ENCODE results near the gene CRK. TPM values are rescaled to one million over a fixed set of nuclear protein-coding genes. Genes with fewer than 3 reads are reported as not detected.

CRK gene
- total and polyA plus RNA-seq, 11 donors = 17.0 to 49.0 (median 42.2) TPM

DNA sequence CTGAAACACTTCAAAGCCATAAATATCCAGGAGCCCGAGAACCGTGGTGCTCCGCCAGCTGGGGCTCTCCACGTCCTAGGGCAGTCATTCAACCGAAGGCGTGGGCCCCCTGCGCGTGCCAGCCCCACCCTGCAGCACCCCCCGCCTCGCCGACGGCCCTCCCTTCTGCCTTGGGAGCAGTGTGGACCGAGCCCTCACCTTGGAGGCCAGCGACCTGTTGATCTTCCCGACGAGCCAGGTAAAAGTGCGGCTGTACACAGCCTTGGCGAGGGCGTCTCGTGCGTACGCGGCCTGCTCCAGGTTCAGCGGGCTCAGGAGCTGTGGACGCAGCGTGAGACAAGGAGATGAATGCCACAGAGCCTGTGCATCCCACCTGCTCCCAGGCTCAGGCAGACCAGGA, 22.4 kb upstream of the CRK start:
- H3K36me3 ChIP-seq = peaks cover 0 to 97% (median 92%) of the 10 kb centered on the region in 9 donors
- no peak for DNase-seq
- H3K4me1 ChIP-seq = peaks cover 0 to 41% (median 7%) of the 10 kb centered on the region in 12 donors
- WGBS, 4 donors = 85 to 92% (median 91%) methylated on average over 18 to 26 of the region's 26 CpGs
- no peak for ATAC-seq
- no peaks in the 10 kb centered on the region for H3K9me3 ChIP-seq
- no peaks in the 10 kb centered on the region for H3K27me3 ChIP-seq
- no peak overlapping the region for H3K27ac ChIP-seq
- no peak for TF ChIP-seq POLR2A (IDR thresholded peaks at IDR 0.05)
- TF ChIP-seq, protein P1, sequence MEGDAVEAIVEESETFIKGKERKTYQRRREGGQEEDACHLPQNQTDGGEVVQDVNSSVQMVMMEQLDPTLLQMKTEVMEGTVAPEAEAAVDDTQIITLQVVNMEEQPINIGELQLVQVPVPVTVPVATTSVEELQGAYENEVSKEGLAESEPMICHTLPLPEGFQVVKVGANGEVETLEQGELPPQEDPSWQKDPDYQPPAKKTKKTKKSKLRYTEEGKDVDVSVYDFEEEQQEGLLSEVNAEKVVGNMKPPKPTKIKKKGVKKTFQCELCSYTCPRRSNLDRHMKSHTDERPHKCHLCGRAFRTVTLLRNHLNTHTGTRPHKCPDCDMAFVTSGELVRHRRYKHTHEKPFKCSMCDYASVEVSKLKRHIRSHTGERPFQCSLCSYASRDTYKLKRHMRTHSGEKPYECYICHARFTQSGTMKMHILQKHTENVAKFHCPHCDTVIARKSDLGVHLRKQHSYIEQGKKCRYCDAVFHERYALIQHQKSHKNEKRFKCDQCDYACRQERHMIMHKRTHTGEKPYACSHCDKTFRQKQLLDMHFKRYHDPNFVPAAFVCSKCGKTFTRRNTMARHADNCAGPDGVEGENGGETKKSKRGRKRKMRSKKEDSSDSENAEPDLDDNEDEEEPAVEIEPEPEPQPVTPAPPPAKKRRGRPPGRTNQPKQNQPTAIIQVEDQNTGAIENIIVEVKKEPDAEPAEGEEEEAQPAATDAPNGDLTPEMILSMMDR (IDR thresholded peaks at IDR 0.05) = no peak
- no peak overlapping the region for H3K4me3 ChIP-seq
- intact Hi-C loops (cut with DNase I) = no loop called here

GRCh38 chr17:1475321-1475854, 19.4 kb upstream of the CRK start:
- Histone ChIP-seq H3K27me3 (no peaks in the 10 kb centered on the region), H3K4me3 (no peak overlapping the region), H3K36me3 (peaks cover 0 to 100% (median 97%) of the 10 kb centered on the region in 9 donors), H3K4me1 (peaks cover 0 to 23% (median 2%) of the 10 kb centered on the region in 12 donors), H3K27ac (peak overlapping the region in 5 of 12 donors; percentile 8 to 27 (median 19)), H3K9me3 (no peaks in the 10 kb centered on the region)
- intact Hi-C loops (cut with DNase I) = no loop called here
- TF ChIP-seq, protein P1 (IDR thresholded peaks at IDR 0.05) = no peak
- no peak for TF ChIP-seq POLR2A (IDR thresholded peaks at IDR 0.05)
- DNase-seq (no peak), ATAC-seq (no peak)
- WGBS, 4 donors = 77 to 81% (median 80%) methylated on average over 11 to 15 of the region's 15 CpGs

- Histone ChIP-seq H3K4me3 (no peak overlapping the region), H3K4me1 (peaks cover 0 to 23% (median 2%) of the 10 kb centered on the region in 12 donors), H3K36me3 (peaks cover 0 to 100% (median 97%) of the 10 kb centered on the region in 9 donors), H3K27ac (peak overlapping the region in 5 of 12 donors; percentile 19 to 34 (median 23)), H3K9me3 (no peaks in the 10 kb centered on the region), H3K27me3 (no peaks in the 10 kb centered on the region)
- WGBS, 4 donors = 72 to 81% (median 76%) methylated on average over 30 to 31 of the region's 31 CpGs
- DNase-seq (no peak), ATAC-seq (peak in 1 of 4 donors; percentile 43)
- intact Hi-C loops (cut with DNase I) = no loop called here
- TF ChIP-seq POLR2A (IDR thresholded peaks at IDR 0.05) = no peak
- TF ChIP-seq, protein P1 (IDR thresholded peaks at IDR 0.05) = no peak
Measured at GRCh38 chr17:1474402-1475189, 18.6 kb upstream of the CRK start.

DNA sequence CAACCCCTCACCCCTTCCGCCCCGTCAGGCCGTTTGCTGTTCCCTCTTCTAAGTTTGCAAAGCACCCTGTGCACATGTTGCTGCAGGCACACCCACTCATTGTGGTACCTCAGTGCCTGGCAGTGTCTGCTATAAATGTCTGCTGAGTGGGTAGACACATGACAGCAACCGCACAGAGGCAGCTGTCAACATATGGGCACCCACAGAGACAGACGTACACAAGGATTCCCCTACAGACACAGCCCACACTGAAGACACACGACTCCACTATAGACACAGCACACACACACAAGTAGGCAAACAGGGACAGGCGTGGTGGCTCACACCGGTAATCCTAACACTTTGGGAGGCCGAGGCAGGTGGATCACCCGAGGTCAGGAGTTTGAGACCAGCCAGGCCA, 17.8 kb upstream of the CRK start:
- peaks cover 0 to 23% (median 2%) of the 10 kb centered on the region in 12 donors for H3K4me1 ChIP-seq
- H3K36me3 ChIP-seq = peaks cover 0 to 100% (median 97%) of the 10 kb centered on the region in 9 donors
- WGBS, 4 donors = 79 to 86% (median 83%) methylated on average over 8 to 10 of the region's 10 CpGs
- intact Hi-C loops (cut with DNase I) = no loop called here
- no peak for ATAC-seq
- no peak for DNase-seq
- TF ChIP-seq POLR2A (IDR thresholded peaks at IDR 0.05) = no peak
- TF ChIP-seq, protein P1 (IDR thresholded peaks at IDR 0.05) = no peak
- no peak overlapping the region for H3K27ac ChIP-seq
- H3K4me3 ChIP-seq = no peak overlapping the region
- no peaks in the 10 kb centered on the region for H3K27me3 ChIP-seq
- no peaks in the 10 kb centered on the region for H3K9me3 ChIP-seq
